ENCODE data around the gene EMILIN2. TPM values are rescaled to one million over a fixed set of nuclear protein-coding genes. Genes with fewer than 3 reads are reported as not detected.

The EMILIN2 gene
- total and polyA plus RNA-seq, 2 of the 8 experiments (the other 6 are each of a cell fraction or from before 2014, with no cell fraction given) = 6.0 to 7.5 TPM

DNA sequence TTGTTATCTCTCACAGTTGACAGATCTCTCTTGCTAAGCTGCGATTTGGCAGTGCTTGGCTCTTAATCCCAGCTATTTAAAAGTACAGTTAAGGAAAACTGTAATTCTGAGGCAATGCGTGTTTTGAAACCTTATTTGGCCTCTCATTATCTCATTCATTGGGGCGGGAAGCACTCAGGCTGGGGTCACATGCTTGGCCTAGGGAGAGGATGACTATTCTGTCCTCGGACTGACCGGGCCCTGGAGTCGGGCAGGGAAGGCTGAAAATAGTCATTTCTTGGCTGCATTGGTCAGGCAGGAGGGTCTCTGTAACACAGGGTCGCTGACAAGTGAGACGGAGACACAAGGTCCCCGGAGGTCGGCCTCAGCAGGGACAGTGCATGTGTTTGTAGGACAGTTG is 20.2 kb upstream of the EMILIN2 start:
- ChIA-PET CTCF (ENCODE audit: partially characterized antibody) (interaction anchor here (1.2 kb wide), 1 partner anchor 10 kb away, joined by 3 read pairs; no protein-coding TSS in a partner anchor), POLR2A (ENCODE audit: partially characterized antibody) (interaction anchor here (1.1 kb wide), 1 partner anchor 35 kb away, joined by 3 read pairs; no protein-coding TSS in a partner anchor)
- H3K23me2 ChIP-seq (ENCODE audit: low read depth, low read length) = no peaks in the 10 kb centered on the region
- H4K8ac ChIP-seq (ENCODE audit: extremely low read depth, insufficient read depth, low read length) = no peak overlapping the region
- FAIRE-seq = no peak
- H3K4ac ChIP-seq (replicated peaks; ENCODE audit: insufficient read length, low read depth, low read length) = no peak overlapping the region
- H4K20me1 ChIP-seq (replicated peaks in 1 of 2; ENCODE audit: control insufficient read depth in 1 of 2, insufficient read depth in 2 of 2, low read length in 2 of 2) = no peaks in the 10 kb centered on the region
- no peak overlapping the region for H2BK20ac ChIP-seq (ENCODE audit: low read length)
- no peak overlapping the region for H2BK12ac ChIP-seq (ENCODE audit: low read depth, low read length)
- DNase-seq (ENCODE audit: low read depth in 1 of 2, low spot score in 2 of 2) = no peak
- no peaks in the 10 kb centered on the region for H3K27me3 ChIP-seq (replicated peaks in 1 of 4; ENCODE audit: control insufficient read depth in 3 of 4, extremely low read depth in 1 of 4, insufficient read depth in 3 of 4, low read length in 3 of 4)
- H3K18ac ChIP-seq (ENCODE audit: extremely low read depth, low read length) = no peak overlapping the region; the same call in 1 of the 2 replicates
- no peak overlapping the region for H3K27ac ChIP-seq (ENCODE audit: low read depth, low read length)
- no peak overlapping the region for H3K23ac ChIP-seq (ENCODE audit: insufficient read length)
- no peak overlapping the region for H3K4me3 ChIP-seq (ENCODE audit: extremely low read depth in 1 of 4, insufficient read depth in 2 of 4, low read depth in 3 of 4, low read length in 4 of 4)
- H3K56ac ChIP-seq (replicated peaks; ENCODE audit: insufficient read length, low read depth, low read length) = no peak overlapping the region
- H3K36me3 ChIP-seq (ENCODE audit: control insufficient read depth in 2 of 4, insufficient read depth in 4 of 4, low read length in 3 of 4) = no peaks in the 10 kb centered on the region
- no peaks in the 10 kb centered on the region for H3K79me2 ChIP-seq (ENCODE audit: control insufficient read depth in 1 of 2, insufficient read depth in 2 of 2, low read length in 2 of 2)
- WGBS, 2 experiments (ENCODE audit: extremely low coverage in 1 of 2, insufficient coverage in 1 of 2, insufficient read length in 1 of 2, insufficient replicate concordance in 2 of 2, low coverage in 1 of 2, low lambda C conversion rate in 2 of 2, missing lambda C conversion rate in 1 of 2) = 83% methylated on average over 10 of the region's 10 CpGs; no CpG with 5 or more reads in 1 of the 2 experiments
- no peak overlapping the region; a peak in 1 of 7 replicates for H3K9ac ChIP-seq (replicated peaks in 1 of 4; ENCODE audit: extremely low read depth in 1 of 4, low read depth in 3 of 4, low read length in 3 of 4)
- no peak overlapping the region for H4K5ac ChIP-seq (ENCODE audit: insufficient read length, low read depth, low read length)
- H3K14ac ChIP-seq (ENCODE audit: insufficient read length) = no peak overlapping the region
- no peak overlapping the region for H2BK120ac ChIP-seq (replicated peaks; ENCODE audit: low read depth, low read length)
- no peaks in the 10 kb centered on the region for H3K9me3 ChIP-seq (ENCODE audit: insufficient read depth in 2 of 2, low read depth in 1 of 2, low read length in 1 of 2)
- H2BK5ac ChIP-seq (ENCODE audit: low read depth, low read length) = no peak overlapping the region; the same call in 1 of the 2 replicates
- H2BK15ac ChIP-seq (ENCODE audit: low read length) = no peak overlapping the region
- TF ChIP-seq GABPA (IDR thresholded peaks at IDR 0.05; ENCODE audit: borderline replicate concordance, insufficient read depth, low read length) = no peak
- TF ChIP-seq SRF (IDR thresholded peaks at IDR 0.05; ENCODE audit: low read depth, low read length) = no peak
- TF ChIP-seq, protein P1, sequence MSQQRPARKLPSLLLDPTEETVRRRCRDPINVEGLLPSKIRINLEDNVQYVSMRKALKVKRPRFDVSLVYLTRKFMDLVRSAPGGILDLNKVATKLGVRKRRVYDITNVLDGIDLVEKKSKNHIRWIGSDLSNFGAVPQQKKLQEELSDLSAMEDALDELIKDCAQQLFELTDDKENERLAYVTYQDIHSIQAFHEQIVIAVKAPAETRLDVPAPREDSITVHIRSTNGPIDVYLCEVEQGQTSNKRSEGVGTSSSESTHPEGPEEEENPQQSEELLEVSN (IDR thresholded peaks at IDR 0.05) = peak; percentile 65
- TF ChIP-seq BRCA1 (IDR thresholded peaks at IDR 0.05; ENCODE audit: low read depth, low read length) = no peak
- no peak for TF ChIP-seq SIX5 (IDR thresholded peaks at IDR 0.05; ENCODE audit: low read depth, low read length)
- no peak for TF ChIP-seq RNF2 (IDR thresholded peaks at IDR 0.05; ENCODE audit: borderline replicate concordance, low read depth, low read length, missing control alignments, poor library complexity, severe bottlenecking)
- no peak for TF ChIP-seq CBX5 (IDR thresholded peaks at IDR 0.05; ENCODE audit: low read depth, low read length)
- H2AK5ac ChIP-seq (ENCODE audit: low read depth, low read length) = no peak overlapping the region
- H2AFZ ChIP-seq (ENCODE audit: low read length) = peak overlapping the region; percentile 49; the same call in 1 of the 2 replicates
- no peak overlapping the region for H3K4me2 ChIP-seq (ENCODE audit: insufficient read depth in 1 of 2, low read depth in 2 of 2, low read length in 2 of 2)
- no peaks in the 10 kb centered on the region for H3K4me1 ChIP-seq (replicated peaks in 1 of 4; ENCODE audit: control insufficient read depth in 3 of 4, insufficient read depth in 4 of 4, low read length in 3 of 4)
- no peaks in the 10 kb centered on the region for H3K79me1 ChIP-seq (ENCODE audit: low read depth, low read length)
- H4K91ac ChIP-seq (replicated peaks; ENCODE audit: insufficient read length, low read length) = no peak overlapping the region
